Cortex of kidney (tissue), 1 donor: Measurements from ENCODE around the gene CSF1.

ENCODE experiments used
- DNase-seq: peaks from one replicate; lab custom pipeline; 2025; lab: John Stamatoyannopoulos, UW

The CSF1 gene

DNA sequence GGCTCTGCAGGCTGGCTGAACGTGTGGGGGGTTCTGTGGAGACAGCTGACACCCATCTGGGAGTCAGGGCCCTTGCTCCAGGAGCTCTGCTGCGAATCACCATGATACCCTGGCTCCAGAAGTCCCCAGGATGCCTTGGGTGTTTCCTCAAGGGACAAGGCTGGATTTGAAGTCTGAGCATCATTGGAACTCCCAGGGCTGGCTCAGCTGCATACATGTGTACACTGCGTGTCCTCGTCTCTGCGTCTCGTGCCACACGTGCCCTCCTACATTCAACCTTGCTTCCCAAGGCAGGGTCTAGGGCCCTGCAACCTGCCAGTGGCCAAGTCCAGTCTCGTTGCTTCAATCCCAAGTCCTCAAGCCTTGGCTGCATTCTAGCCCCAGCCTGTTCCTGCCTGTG, 11.7 kb downstream of the CSF1 start:
- DNase-seq: no peak

DNA sequence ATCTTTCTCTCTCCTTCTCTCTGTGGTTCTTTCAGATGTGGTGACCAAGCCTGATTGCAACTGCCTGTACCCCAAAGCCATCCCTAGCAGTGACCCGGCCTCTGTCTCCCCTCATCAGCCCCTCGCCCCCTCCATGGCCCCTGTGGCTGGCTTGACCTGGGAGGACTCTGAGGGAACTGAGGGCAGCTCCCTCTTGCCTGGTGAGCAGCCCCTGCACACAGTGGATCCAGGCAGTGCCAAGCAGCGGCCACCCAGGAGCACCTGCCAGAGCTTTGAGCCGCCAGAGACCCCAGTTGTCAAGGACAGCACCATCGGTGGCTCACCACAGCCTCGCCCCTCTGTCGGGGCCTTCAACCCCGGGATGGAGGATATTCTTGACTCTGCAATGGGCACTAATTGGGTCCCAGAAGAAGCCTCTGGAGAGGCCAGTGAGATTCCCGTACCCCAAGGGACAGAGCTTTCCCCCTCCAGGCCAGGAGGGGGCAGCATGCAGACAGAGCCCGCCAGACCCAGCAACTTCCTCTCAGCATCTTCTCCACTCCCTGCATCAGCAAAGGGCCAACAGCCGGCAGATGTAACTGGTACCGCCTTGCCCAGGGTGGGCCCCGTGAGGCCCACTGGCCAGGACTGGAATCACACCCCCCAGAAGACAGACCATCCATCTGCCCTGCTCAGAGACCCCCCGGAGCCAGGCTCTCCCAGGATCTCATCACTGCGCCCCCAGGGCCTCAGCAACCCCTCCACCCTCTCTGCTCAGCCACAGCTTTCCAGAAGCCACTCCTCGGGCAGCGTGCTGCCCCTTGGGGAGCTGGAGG, 12.7 kb downstream of the CSF1 start:
- DNase-seq: no peak

DNA sequence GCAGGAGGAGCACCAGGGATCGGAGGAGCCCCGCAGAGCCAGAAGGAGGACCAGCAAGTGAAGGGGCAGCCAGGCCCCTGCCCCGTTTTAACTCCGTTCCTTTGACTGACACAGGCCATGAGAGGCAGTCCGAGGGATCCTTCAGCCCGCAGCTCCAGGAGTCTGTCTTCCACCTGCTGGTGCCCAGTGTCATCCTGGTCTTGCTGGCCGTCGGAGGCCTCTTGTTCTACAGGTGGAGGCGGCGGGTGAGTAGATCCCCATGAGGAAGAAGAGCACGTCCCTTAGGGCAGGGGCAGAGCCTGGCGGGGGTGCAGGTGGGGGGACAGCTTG, 13.3 kb downstream of the CSF1 start:
- no peak for DNase-seq

DNA sequence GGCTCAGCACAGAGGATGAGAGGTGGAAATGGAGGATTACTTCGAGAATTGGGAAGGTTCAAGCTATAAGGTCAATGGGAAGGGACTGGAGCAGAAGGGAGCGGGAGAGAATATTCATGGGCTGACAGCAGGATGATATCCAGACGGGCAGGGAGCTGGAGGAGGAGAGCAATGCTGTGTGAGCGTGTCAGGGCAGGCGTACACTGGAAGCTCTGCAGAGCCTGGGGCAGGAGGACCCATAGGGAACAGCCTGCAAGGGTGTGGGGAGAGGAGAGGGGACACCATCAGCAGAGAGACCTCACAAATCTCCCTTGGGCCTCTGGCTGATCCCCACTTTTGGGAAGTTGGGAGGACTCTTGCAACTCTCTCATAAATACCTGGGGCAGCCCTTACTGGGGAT, 13.7 kb downstream of the CSF1 start:
- DNase-seq: no peak

DNA sequence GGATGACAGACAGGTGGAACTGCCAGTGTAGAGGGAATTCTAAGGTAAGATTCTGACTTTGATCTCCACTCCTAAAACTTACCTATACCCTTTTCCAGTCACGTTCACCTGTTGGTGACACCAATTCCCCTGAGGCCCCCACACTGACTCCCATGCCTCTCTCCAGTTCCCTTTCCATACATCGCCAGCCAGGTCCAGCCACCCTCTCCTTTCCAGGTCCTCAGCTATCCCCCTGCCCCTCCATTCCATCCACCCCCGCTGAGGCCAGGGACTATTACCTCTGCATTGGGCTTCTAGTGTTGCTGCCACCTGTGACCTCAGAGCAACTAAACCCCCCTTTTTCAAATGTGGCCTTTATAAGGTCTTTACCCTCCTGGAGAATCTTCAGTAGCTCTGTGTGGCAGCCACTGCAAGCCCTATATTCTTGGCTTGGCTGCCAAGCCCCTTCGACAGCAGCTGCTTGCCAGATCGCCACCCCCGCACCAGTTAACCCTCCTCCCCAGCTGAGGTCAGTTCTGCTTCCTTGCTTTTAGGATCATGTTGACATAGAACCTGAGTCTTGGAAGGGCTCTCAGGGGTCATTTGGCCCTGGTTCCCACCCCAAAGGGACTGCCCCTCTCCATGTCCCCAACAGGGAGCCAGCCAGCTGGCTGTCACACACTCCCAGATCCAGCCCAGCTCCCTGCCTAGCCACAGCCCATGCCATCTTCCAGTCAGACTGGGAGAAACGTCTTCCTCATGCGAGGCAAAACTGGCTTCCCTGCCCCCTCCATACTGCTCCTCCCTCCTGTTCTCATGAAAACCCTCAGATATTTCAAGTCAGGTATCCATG, 14.7 kb downstream of the CSF1 start:
- DNase-seq: no peak

DNA sequence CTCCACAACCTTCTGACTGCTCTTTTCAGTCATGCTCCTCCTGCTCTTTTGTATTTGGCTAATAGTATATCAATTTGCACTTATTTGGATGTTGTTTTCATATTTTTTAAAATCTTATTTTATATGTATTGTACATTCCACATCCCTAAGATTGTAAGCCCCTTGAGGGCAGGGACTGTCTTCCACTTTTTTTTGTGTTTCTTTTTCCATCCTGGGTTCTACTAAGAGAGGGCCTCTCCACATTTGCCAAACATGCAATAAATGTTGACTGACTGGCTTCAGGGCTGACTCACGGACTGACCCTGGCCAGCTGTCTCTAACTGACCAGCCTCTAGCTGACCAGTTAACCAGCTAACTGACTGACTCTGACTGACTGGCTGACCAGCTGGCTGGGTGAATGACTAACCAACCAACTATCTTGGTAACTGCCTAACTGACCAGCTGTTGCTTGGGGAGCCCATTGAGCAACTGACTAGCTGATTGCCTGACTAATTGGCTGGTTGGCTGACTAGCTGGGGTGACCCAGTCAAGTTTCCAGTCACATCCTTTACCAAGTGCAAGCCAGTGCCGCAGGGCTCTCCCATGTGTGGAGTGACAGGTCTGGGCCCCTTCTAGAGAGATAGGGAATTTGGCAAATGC, 16.1 kb downstream of the CSF1 start:
- DNase-seq: no peak

DNA sequence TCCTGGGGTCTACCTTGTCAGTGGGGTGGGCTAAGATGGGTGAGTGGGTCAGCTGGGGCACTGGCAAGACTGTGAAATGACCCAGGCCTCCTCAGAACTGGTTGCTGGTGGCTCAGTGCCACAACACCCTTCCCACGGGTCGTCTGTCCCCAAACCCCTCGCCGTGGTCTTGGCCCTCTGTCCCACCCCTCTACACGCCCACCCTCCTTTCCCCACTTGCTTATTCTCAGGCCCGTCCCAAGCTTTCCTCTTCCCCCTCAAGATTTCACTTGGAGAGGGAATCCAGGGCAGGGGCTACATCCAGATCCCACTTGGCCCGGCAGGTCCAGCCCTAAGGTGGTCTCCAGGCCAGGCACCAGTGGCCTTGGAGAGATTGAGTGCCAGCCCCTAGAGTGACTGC, 16.7 kb downstream of the CSF1 start:
- DNase-seq: no peak

DNA sequence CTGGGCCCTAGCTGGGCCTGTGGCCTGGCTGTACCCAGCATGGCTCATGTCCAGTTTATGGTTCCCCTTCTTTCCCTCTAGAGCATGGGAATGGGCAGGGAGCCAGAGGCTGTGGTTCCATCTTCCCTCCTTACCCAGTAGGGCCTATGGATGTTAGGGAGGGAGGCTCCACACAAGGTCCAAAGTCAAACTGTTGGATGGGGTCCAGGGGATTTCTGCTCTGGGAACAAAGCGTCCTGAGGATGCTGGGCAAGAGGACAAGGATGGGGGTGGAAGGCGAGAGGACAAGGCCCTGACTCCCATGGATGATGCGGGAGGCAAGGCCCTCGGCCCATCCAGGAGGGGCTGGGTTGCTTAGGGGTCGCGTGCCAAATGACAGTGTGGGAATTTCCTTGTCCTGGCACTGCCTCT, 17.3 kb downstream of the CSF1 start:
- DNase-seq: no peak

DNA sequence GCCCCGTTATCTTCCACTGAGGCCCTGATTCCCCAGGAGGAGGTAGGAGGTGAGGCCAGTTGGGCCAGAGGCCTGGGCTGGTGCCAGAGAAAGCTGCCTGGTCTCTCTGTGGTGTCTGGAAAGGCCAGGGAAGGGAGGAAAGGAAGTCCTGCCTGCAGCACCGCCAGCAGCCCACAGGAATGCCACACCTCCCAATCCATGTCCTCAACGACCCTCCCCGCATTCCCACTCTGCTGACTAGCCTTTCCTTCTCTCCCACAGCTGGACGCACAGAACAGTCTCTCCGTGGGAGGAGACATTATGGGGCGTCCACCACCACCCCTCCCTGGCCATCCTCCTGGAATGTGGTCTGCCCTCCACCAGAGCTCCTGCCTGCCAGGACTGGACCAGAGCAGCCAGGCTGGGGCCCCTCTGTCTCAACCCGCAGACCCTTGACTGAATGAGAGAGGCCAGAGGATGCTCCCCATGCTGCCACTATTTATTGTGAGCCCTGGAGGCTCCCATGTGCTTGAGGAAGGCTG, 18.0 kb downstream of the CSF1 start:
- DNase-seq: no peak

DNA sequence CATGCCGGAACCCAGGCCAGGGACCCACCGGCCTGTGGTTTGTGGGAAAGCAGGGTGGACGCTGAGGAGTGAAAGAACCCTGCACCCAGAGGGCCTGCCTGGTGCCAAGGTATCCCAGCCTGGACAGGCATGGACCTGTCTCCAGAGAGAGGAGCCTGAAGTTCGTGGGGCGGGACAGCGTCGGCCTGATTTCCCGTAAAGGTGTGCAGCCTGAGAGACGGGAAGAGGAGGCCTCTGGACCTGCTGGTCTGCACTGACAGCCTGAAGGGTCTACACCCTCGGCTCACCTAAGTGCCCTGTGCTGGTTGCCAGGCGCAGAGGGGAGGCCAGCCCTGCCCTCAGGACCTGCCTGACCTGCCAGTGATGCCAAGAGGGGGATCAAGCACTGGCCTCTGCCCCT, 18.5 kb downstream of the CSF1 start:
- no peak for DNase-seq

DNA sequence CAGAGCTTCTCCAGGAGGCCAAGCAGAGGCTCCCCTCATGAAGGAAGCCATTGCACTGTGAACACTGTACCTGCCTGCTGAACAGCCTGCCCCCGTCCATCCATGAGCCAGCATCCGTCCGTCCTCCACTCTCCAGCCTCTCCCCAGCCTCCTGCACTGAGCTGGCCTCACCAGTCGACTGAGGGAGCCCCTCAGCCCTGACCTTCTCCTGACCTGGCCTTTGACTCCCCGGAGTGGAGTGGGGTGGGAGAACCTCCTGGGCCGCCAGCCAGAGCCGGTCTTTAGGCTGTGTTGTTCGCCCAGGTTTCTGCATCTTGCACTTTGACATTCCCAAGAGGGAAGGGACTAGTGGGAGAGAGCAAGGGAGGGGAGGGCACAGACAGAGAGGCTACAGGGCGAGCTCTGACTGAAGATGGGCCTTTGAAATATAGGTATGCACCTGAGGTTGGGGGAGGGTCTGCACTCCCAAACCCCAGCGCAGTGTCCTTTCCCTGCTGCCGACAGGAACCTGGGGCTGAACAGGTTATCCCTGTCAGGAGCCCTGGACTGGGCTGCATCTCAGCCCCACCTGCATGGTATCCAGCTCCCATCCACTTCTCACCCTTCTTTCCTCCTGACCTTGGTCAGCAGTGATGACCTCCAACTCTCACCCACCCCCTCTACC, 19.1 kb downstream of the CSF1 start:
- DNase-seq: no peak

DNA sequence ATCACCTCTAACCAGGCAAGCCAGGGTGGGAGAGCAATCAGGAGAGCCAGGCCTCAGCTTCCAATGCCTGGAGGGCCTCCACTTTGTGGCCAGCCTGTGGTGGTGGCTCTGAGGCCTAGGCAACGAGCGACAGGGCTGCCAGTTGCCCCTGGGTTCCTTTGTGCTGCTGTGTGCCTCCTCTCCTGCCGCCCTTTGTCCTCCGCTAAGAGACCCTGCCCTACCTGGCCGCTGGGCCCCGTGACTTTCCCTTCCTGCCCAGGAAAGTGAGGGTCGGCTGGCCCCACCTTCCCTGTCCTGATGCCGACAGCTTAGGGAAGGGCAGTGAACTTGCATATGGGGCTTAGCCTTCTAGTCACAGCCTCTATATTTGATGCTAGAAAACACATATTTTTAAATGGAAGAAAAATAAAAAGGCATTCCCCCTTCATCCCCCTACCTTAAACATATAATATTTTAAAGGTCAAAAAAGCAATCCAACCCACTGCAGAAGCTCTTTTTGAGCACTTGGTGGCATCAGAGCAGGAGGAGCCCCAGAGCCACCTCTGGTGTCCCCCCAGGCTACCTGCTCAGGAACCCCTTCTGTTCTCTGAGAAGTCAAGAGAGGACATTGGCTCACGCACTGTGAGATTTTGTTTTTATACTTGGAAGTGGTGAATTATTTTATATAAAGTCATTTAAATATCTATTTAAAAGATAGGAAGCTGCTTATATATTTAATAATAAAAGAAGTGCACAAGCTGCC, 19.8 kb downstream of the CSF1 start:
- no peak for DNase-seq

DNA sequence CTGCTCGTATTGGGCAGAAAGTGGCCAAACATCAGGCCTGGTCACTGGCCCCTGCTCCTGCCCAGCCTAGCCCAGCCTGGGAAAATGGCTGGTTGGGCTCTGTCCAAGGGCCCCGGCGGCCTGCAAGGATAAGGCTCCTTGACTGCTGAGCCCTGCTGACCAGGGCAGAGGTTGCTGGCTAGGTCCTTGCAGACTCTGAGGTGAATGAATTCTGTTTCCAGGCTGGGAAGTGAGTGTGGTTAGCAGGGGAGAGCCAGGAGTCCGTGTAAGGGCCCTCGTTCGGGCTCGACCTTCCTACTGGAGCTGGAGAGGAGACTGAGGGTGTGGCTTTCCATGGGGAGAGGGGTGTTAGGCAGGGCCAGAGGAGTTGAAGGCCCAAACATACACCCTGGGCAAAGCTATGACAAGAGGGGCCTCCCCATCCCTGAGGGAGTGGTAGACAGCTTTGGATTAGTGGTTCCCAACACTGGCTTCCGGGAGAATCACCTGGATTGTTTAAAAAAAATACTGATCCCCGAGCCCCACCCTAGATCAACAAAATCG, 20.6 kb downstream of the CSF1 start:
- DNase-seq: no peak

DNA sequence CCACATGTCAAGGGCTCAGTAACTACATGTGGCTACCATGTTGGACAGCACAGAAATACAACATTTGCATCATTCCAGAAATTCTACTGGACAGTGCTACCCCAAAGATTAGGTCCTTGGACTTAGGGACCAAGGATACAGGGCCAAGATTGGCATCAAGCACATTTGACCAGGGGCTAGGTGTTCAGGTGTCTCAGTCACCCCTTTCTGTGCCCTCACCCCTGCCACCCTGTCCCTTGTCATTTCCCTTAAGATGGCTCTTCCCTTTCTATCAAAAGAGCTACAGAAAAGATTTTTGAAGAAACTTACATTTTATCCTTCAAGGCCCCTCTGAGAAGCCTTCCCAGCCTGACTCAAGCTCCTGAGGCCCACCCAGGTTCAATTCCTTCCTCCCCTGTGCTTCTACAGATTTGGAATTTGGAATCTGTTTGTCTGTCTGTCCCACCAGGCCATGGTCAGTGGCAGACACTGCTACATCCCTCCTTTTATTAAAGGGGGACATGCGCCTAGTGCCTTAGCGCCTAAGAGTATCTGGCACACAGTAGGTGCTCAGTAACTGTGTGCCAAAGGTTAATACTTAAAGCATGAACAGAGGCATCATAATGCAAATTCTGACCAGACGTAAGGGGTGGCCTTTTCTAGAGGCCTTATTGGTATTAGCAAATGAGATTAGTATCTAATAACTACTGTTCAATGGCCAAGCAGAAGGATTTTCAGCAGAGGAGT, 21.4 kb downstream of the CSF1 start:
- DNase-seq: no peak

DNA sequence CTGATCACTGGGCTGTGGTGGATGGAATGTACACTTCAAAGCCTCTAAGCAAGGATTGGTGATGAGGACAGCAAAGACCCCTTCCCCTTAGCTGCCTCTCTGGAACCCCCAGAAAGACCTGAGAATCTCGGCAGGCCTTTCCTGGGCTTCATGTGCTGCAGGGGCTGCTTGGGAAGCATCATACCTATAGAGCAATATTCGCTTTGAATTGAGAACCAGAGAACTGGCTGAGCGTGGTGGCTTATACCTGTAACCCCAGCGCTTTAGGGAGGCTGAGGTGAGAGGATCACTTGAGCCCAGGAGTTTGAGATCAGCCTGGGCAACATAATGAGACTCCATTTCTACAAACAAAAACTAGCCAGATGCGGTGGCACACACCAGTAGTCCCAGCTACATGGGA, 22.0 kb downstream of the CSF1 start:
- DNase-seq: no peak

DNA sequence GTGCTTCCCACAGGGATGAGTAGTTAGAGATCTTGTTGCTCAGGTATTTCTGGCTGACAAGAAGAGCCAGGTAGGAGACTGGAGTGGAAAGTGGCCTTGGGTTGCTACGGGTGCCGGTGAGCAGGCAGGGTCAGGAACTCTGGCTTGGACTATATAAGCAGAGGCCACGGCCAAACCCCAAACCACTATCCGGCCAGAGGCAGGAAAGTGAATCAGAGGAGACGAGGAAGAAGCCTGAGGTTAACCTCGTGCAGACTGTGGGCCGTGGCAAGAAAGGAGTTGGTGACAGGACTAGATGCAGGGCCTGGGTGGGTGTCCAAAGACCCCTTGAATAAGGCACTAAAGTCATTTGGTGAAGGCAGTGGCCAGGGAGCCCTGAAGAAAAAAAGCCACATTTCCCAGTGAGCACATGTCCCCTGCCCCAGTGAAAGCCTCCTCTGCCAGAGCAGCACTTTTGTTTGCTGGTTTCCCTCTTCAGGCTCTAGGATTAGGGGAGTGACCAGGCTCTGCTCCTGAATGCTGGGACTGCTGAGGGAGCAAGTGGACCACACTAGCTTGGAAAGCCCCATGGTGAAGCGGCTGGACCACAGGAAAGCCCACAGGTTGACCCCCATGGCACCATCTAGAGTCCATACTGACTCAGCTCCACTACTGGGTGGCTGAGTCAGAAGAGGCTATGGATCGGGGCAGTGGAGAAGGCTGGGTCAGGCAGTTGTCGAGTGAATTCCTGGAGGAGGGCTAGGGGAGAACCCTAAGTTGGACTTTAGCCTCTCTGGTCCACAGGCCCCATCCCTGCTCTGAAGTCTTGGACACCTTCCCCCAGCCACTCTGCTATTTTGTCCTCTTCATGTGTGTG, 23.4 kb downstream of the CSF1 start:
- DNase-seq: no peak

DNA sequence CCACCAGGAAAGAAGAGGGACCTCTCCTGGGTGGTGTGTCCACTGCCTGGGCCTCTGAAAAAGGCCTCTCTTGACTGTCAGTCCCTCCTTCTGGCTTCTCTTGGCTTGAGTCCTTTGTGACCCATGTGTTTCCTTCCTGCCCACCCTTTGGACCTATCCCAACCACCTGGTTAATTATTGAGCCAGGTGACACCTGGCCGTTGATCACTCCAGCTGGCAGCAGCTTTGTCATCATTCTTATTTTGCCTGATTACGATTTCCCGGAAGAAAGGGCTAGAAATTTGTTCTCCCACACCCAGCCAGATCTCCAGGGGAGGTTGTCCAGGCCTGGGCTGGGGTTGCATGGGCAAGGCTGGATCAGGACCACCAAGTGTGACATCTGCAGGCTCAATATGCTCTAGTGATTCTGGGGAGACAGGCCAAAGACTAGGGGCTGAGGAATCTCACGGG, 24.8 kb downstream of the CSF1 start:
- DNase-seq: no peak

DNA sequence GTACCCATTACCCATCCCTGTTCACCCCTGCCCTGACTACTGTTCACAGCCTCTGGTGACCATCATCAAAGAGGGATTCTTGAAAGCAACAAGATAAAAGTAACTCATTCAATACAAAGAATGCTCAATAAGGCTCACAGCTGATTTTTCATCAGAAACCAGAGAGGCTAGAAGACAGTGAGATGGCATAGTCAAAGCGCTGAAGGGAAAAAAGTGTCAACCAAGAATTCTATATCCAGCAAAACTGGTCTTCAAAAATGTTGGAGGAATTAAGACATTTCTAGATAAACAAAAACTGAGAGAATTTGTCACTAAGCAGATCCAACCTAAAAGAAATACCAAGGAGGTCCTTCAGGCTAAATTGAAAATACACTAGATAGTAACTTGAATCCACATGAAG, 27.1 kb downstream of the CSF1 start:
- no peak for DNase-seq

DNA sequence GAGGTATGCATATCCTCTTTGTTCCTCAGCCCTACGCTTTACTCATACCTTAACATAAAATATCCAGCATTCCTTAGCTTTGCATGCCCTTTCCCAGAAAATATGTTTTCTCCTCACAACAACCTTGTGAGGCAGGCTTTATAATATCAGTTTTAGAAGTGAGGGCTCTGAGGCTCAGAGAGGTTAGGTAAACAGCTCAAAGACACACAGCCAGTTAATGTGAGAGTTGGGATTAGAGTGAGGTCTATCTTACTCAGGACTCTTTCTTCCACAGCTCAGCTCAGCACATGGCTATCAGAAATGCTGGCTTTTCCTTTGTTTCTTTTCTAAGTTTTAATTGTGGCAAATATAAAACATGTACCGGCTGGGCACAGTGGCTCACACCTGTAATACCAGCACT, 27.9 kb downstream of the CSF1 start:
- DNase-seq: no peak

DNA sequence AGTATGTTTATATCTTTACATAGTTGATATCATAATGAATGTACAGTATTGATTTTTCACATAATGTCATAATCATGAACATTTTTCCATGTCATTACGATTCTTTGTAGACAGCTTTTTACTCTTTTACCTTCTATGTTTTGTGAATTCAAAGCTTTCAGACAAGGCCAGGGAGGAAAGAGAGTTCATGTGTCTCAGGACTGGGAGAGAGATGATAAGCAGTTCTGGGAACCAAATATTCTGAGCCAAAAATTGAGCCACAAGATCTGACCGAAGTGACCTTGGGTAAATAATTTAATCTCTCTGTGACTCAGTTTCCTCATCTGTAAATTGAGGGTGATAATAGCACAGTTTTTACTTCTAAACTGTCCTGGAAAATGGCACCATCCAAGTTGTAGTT, 31.8 kb downstream of the CSF1 start:
- DNase-seq: no peak
